IMR-90 (cell line): ENCODE measurements around the gene ACSF2. TPM values are rescaled to one million over a fixed set of nuclear protein-coding genes. Genes with fewer than 3 reads are reported as not detected.

Experiments
- ATAC-seq: fragments of 200-7000 bp; cut with Tn5 transposase; 2 replicates; pipeline ENCODE4 v1.9.1; 2020; ENCODE audit warnings: low read depth, mild to moderate bottlenecking, moderate library complexity
- BruUV-seq: library from RNA; stranded (reverse); fragments of 400-500 nt; replicated peaks from 2 replicates; lab custom pipeline; 2021; lab: Mats Ljungman, UMichigan
- CTCF ChIA-PET: fragments of 300-600 bp; formaldehyde crosslinking; extraction: SDS; loops from one replicate; lab custom pipeline; 2021; ENCODE audit warnings: antibody characterized with exemption; lab: Yijun Ruan, JAX
- POLR2A ChIA-PET: fragments of 300-600 bp; sonication (Branson Sonifier 250); formaldehyde crosslinking; loops from one replicate; lab custom pipeline; 2022; ENCODE audit warnings: antibody characterized with exemption; ENCODE audit not compliant: unreplicated experiment; lab: Charles Lee
- DNase-seq: peaks from one replicate; pipeline ENCODE4 v3.0.0; 2013
- H2AFZ ChIP-seq: replicated peaks from 2 replicates; pipeline ENCODE3; 2013; ENCODE audit warnings: low read length, mild to moderate bottlenecking; ENCODE audit not compliant: poor library complexity
- H2AK5ac ChIP-seq: 2 replicates; pipeline ENCODE4 v1.6.1; 2013; ENCODE audit warnings: low read depth, low read length, inconsistent platforms
- H2AK9ac ChIP-seq: replicated peaks from 2 replicates; pipeline ENCODE3; 2013; ENCODE audit warnings: mild to moderate bottlenecking, low read depth, low read length, moderate library complexity; ENCODE audit not compliant: poor library complexity
- H2BK120ac ChIP-seq: 2 replicates; pipeline ENCODE4 v1.6.1; 2013; ENCODE audit warnings: low read depth, low read length, inconsistent platforms
- H2BK15ac ChIP-seq: 3 replicates; pipeline ENCODE4 v1.6.1; 2013; ENCODE audit warnings: low read depth, low read length, inconsistent platforms
- H2BK20ac ChIP-seq: 2 replicates; pipeline ENCODE4 v1.6.1; 2013; ENCODE audit warnings: low read depth, mild to moderate bottlenecking, inconsistent platforms, low read length, moderate library complexity
- H2BK5ac ChIP-seq: 2 replicates; pipeline ENCODE4 v1.6.1; 2013; ENCODE audit warnings: mild to moderate bottlenecking, low read depth, low read length, inconsistent platforms; ENCODE audit not compliant: poor library complexity, severe bottlenecking
- H3K14ac ChIP-seq: replicated peaks from 2 replicates; pipeline ENCODE4 v1.6.1; 2013; ENCODE audit warnings: low read depth, low read length, inconsistent platforms
- H3K18ac ChIP-seq: 2 replicates; pipeline ENCODE4 v1.6.1; 2013; ENCODE audit warnings: low read depth, low read length, control low read depth
- H3K23ac ChIP-seq: 2 replicates; pipeline ENCODE4 v1.6.1; 2013; ENCODE audit warnings: low read depth, low read length, inconsistent platforms
- H3K27ac ChIP-seq: 2 replicates; pipeline ENCODE4 v1.5.1; 2013; ENCODE audit warnings: mild to moderate bottlenecking, control low read depth, low read length; ENCODE audit not compliant: insufficient read depth
- H3K27me3 ChIP-seq: 2 replicates; pipeline ENCODE4 v1.6.1; 2013; ENCODE audit warnings: low read length; ENCODE audit not compliant: control insufficient read depth, insufficient read depth
- H3K36me3 ChIP-seq: 2 replicates; pipeline ENCODE4 v1.6.1; 2013; ENCODE audit warnings: low read length, mixed read lengths; ENCODE audit not compliant: control insufficient read depth, insufficient read depth
- H3K4ac ChIP-seq: 2 replicates; pipeline ENCODE4 v1.6.1; 2013; ENCODE audit warnings: low read depth, low read length, inconsistent platforms
- H3K4me1 ChIP-seq: 2 replicates; pipeline ENCODE4 v1.6.1; 2013; ENCODE audit warnings: low read length, mixed read lengths; ENCODE audit not compliant: control insufficient read depth, insufficient read depth
- H3K4me2 ChIP-seq: 2 replicates; pipeline ENCODE4 v1.6.1; 2013; ENCODE audit warnings: low read depth, mild to moderate bottlenecking, control low read depth, low read length, moderate library complexity
- H3K4me3 ChIP-seq: 2 replicates; pipeline ENCODE4 v1.5.1; 2013; ENCODE audit warnings: low read depth, mild to moderate bottlenecking, control low read depth, low read length, moderate library complexity; ENCODE audit not compliant: insufficient read depth
- H3K56ac ChIP-seq: 2 replicates; pipeline ENCODE4 v1.6.1; 2013; ENCODE audit warnings: low read length, inconsistent platforms; ENCODE audit not compliant: insufficient read depth; ENCODE audit errors: extremely low read depth
- H3K79me1 ChIP-seq, 2 experiments: 2 replicates each; pipeline ENCODE4 v1.6.1; 2013; ENCODE audit warnings: low read length in 2 of 2, inconsistent platforms in 1 of 2, low read depth in 1 of 2
- H3K9ac ChIP-seq: 2 replicates; pipeline ENCODE4 v1.6.1; 2013; ENCODE audit warnings: low read depth, low read length, control low read depth
- H3K9me1 ChIP-seq: 2 replicates; pipeline ENCODE4 v1.6.1; 2013; ENCODE audit warnings: low read length, inconsistent platforms; ENCODE audit not compliant: insufficient read depth
- H3K9me3 ChIP-seq: 2 replicates; pipeline ENCODE4 v1.6.1; 2013; ENCODE audit warnings: low read length; ENCODE audit not compliant: control insufficient read depth, insufficient read depth
- H4K20me1 ChIP-seq: 2 replicates; pipeline ENCODE4 v1.6.1; 2013; ENCODE audit warnings: low read length, inconsistent platforms; ENCODE audit not compliant: insufficient read depth
- H4K5ac ChIP-seq: 2 replicates; pipeline ENCODE4 v1.6.1; 2013; ENCODE audit warnings: mild to moderate bottlenecking, low read depth, low read length, control low read depth
- H4K8ac ChIP-seq, 2 experiments: 2 replicates each; pipeline ENCODE4 v1.6.1; 2013; ENCODE audit warnings: low read depth in 2 of 2, low read length in 2 of 2, control low read depth in 1 of 2, inconsistent platforms in 1 of 2
- H4K91ac ChIP-seq: 2 replicates; pipeline ENCODE4 v1.6.1; 2013; ENCODE audit warnings: low read depth, low read length, inconsistent platforms; ENCODE audit not compliant: insufficient read depth
- BHLHE40 ChIP-seq: fragments of 150-350 bp; IDR thresholded peaks from 2 replicates; pipeline ENCODE4 v1.6.1; 2016; ENCODE audit warnings: mild to moderate bottlenecking, low read depth, low read length
- CEBPB ChIP-seq: IDR thresholded peaks from 2 replicates; pipeline ENCODE4 v1.6.1; 2012; ENCODE audit warnings: low read depth, low read length, improper control_type of control experiment
- CHD1 ChIP-seq: IDR thresholded peaks from 2 replicates; pipeline ENCODE4 v1.6.1; 2012; ENCODE audit warnings: low read depth, low read length, improper control_type of control experiment
- CTCF ChIP-seq: conservative IDR thresholded peaks from 2 replicates; pipeline ENCODE4 v1.5.1; 2012; ENCODE audit warnings: mild to moderate bottlenecking, low read depth, low read length, improper control_type of control experiment
- FOS ChIP-seq: fragments of 150-350 bp; IDR thresholded peaks from 2 replicates; pipeline ENCODE4 v1.6.1; 2016; ENCODE audit warnings: low read depth, low read length
- MAFK ChIP-seq: IDR thresholded peaks from 2 replicates; pipeline ENCODE4 v1.6.1; 2012; ENCODE audit warnings: low read depth, low read length, improper control_type of control experiment
- MAZ ChIP-seq: IDR thresholded peaks from 2 replicates; pipeline ENCODE4 v1.6.1; 2012; ENCODE audit warnings: low read depth, mild to moderate bottlenecking, low read length, improper control_type of control experiment, moderate library complexity, borderline replicate concordance
- MXI1 ChIP-seq: IDR thresholded peaks from 2 replicates; pipeline ENCODE4 v1.6.1; 2012; ENCODE audit warnings: low read depth, mild to moderate bottlenecking, low read length, moderate library complexity, borderline replicate concordance
- NFE2L2 ChIP-seq: fragments of 150-350 bp; IDR thresholded peaks from 2 replicates; pipeline ENCODE4 v1.6.1; 2016; ENCODE audit warnings: low read depth, mild to moderate bottlenecking, low read length
- POLR2A ChIP-seq: IDR thresholded peaks from 2 replicates; pipeline ENCODE4 v1.6.1; 2012; ENCODE audit warnings: mild to moderate bottlenecking, low read depth, low read length
- RAD21 ChIP-seq: IDR thresholded peaks from 2 replicates; pipeline ENCODE4 v1.6.1; 2012; ENCODE audit warnings: low read length, improper control_type of control experiment
- RCOR1 ChIP-seq: IDR thresholded peaks from 2 replicates; pipeline ENCODE4 v1.6.1; 2012; ENCODE audit warnings: mild to moderate bottlenecking, low read length, improper control_type of control experiment; ENCODE audit not compliant: insufficient replicate concordance
- RFX5 ChIP-seq: IDR thresholded peaks from 2 replicates; pipeline ENCODE4 v1.8.0; 2012; ENCODE audit warnings: low read depth, mild to moderate bottlenecking, low read length, moderate library complexity
- SMC3 ChIP-seq: fragments of 150-350 bp; IDR thresholded peaks from 2 replicates; pipeline ENCODE4 v1.6.1; 2016; ENCODE audit warnings: low read depth, mild to moderate bottlenecking, antibody characterized with exemption, low read length, moderate library complexity
- USF2 ChIP-seq: fragments of 150-350 bp; IDR thresholded peaks from 2 replicates; pipeline ENCODE4 v1.6.1; 2017; ENCODE audit warnings: mild to moderate bottlenecking, antibody characterized with exemption, low read length, low read depth
- WGBS, 2 experiments: methylation state at CpG; one replicate each; pipeline versions ENCODE4 v1.1.5 to v1.1.7; 2013; ENCODE audit warnings: missing lambda C conversion rate in 2 of 2; ENCODE audit not compliant: insufficient read length in 1 of 2; ENCODE audit errors: extremely low coverage in 2 of 2; 5-methylcytosine and 5-hydroxymethylcytosine counted together
- dilution Hi-C: fragments of 300-500 bp; cut with HindIII; formaldehyde crosslinking; loops from one replicate; pipeline ENCODE4 v1.14.3; 2018; ENCODE audit warnings: low sequenced_read_pairs; ENCODE audit not compliant: unreplicated experiment
- in situ Hi-C: fragments of 300-500 bp; cut with MboI; formaldehyde crosslinking; loops from 3 replicates; pipeline ENCODE4 v1.14.3; 2019; ENCODE audit warnings: low sequenced_read_pairs, inconsistent platforms, mixed read lengths
- intact Hi-C: fragments of 100-400 bp; cut with micrococcal nuclease; formaldehyde crosslinking; loops from 2 replicates; pipeline ENCODE4 v1.10.0; 2022
- polyA plus RNA-seq, 3 experiments: library from polyadenylated mRNA; depleted of rRNA; stranded (reverse); fragments of >200 nt; gene quantifications; 2 replicates each; pipeline ENCODE4 v1.2.3, GENCODE V29; 2012; ENCODE audit warnings: low replicate concordance in 1 of 3
- total RNA-seq: library from RNA; depleted of rRNA; stranded (reverse); fragments of >200 nt; gene quantifications from 2 replicates; pipeline ENCODE4 v1.2.3, GENCODE V29; 2012
- TF ChIP-seq, protein P1 (sequence below): fragments of 150-350 bp; IDR thresholded peaks from 2 replicates; pipeline ENCODE4 v1.6.1; 2016; ENCODE audit warnings: low read depth, mild to moderate bottlenecking, low read length, moderate library complexity, borderline replicate concordance

Gene ACSF2
- total and polyA plus RNA-seq, 2 of the 4 experiments (the other 2 are of a cell fraction), result 18.5 to 27.2 TPM

- no peak overlapping the region for H3K4me2 ChIP-seq
- no TSS peak for BruUV-seq
- peaks cover 2% of the 10 kb centered on the region for H3K4me1 ChIP-seq
- no peak overlapping the region for H2BK15ac ChIP-seq
- H3K27me3 ChIP-seq, result peaks cover 25% of the 10 kb centered on the region
- ATAC-seq (no peak), DNase-seq (no peak)
- H3K18ac ChIP-seq, result no peak overlapping the region
- H3K56ac ChIP-seq, result no peak overlapping the region
- no peaks in the 10 kb centered on the region; the same call in 1 of the 2 replicates for H4K20me1 ChIP-seq
- H3K36me3 ChIP-seq, result peaks cover 1% of the 10 kb centered on the region; the same call in 1 of the 2 replicates
- CTCF ChIA-PET, result no interaction called here
- H4K8ac ChIP-seq, result no peak overlapping the region
- no peak overlapping the region for H2BK20ac ChIP-seq
- 0 out of 2 replicates have a peak, but pooled peaks cover 3% of the 10 kb centered on the region for H3K9me1 ChIP-seq
- H3K4ac ChIP-seq, result no peak overlapping the region
- intact Hi-C loops (no loop called here), in situ Hi-C loops (no loop called here), dilution Hi-C loops (no loop called here)
- H2BK120ac ChIP-seq, result no peak overlapping the region
- no peak overlapping the region for H3K27ac ChIP-seq
- no peak overlapping the region for H2BK5ac ChIP-seq
- H4K5ac ChIP-seq, result no peak overlapping the region
- no peak overlapping the region for H2AK9ac ChIP-seq
- H4K91ac ChIP-seq, result no peak overlapping the region
- no peaks in the 10 kb centered on the region for H3K79me1 ChIP-seq
- H3K9ac ChIP-seq, result no peak overlapping the region
- POLR2A ChIA-PET, result no interaction called here
- H2AFZ ChIP-seq, result no peak overlapping the region
- H3K14ac ChIP-seq, result no peak overlapping the region
- TF ChIP-seq SMC3, result no peak
- no peak for TF ChIP-seq RFX5
- TF ChIP-seq POLR2A, result no peak
- TF ChIP-seq RAD21, result no peak
- TF ChIP-seq BHLHE40, result no peak
- no peak for TF ChIP-seq USF2
- TF ChIP-seq MAFK, result no peak
- TF ChIP-seq RCOR1, result no peak
- no peak for TF ChIP-seq CEBPB
- no peak for TF ChIP-seq MXI1
- TF ChIP-seq, protein P1, sequence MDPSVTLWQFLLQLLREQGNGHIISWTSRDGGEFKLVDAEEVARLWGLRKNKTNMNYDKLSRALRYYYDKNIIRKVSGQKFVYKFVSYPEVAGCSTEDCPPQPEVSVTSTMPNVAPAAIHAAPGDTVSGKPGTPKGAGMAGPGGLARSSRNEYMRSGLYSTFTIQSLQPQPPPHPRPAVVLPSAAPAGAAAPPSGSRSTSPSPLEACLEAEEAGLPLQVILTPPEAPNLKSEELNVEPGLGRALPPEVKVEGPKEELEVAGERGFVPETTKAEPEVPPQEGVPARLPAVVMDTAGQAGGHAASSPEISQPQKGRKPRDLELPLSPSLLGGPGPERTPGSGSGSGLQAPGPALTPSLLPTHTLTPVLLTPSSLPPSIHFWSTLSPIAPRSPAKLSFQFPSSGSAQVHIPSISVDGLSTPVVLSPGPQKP, result no peak
- no peak for TF ChIP-seq FOS
- no peak for TF ChIP-seq CHD1
- TF ChIP-seq MAZ, result no peak
- no peak for TF ChIP-seq CTCF
- no peak for TF ChIP-seq NFE2L2
- H3K4me3 ChIP-seq, result no peak overlapping the region
- H3K9me3 ChIP-seq, result no peaks in the 10 kb centered on the region
- H3K23ac ChIP-seq, result no peak overlapping the region
- H2AK5ac ChIP-seq, result no peak overlapping the region
- WGBS, 2 experiments, result no CpG with 5 or more reads among the region's 6 CpGs
These were observed 39.2 kb downstream of the ACSF2 start for GRCh38 chr17:50465171-50465570.
